Measurements from ENCODE around the gene OR5P2. TPM values are rescaled to one million over a fixed set of nuclear protein-coding genes. Genes with fewer than 3 reads are reported as not detected.

The OR5P2 gene
- total RNA-seq, 1 donor from 2014 or later: not detected

- DNase-seq: no peak
- intact Hi-C loops (cut with micrococcal nuclease): no loop called here
- H3K36me3 Mint-ChIP-seq (ENCODE audit: low read depth): no peaks in the 10 kb centered on the region
- H3K27me3 Mint-ChIP-seq: no peaks in the 10 kb centered on the region
- no peak overlapping the region for H3K27ac Mint-ChIP-seq
- H3K4me3 Mint-ChIP-seq: no peak overlapping the region
- H3K9me3 Mint-ChIP-seq: no peaks in the 10 kb centered on the region
- H3K4me1 Mint-ChIP-seq: no peaks in the 10 kb centered on the region
Observed at GRCh38 chr11:7759010-7759409, 37.7 kb downstream of the OR5P2 start.

- H3K4me1 Mint-ChIP-seq: no peaks in the 10 kb centered on the region
Observed at GRCh38 chr11:7749456-7749855, 47.3 kb downstream of the OR5P2 start.

More at GRCh38 chr11:7749456-7749855, 47.3 kb downstream of the OR5P2 start:
- no peaks in the 10 kb centered on the region for H3K36me3 Mint-ChIP-seq (ENCODE audit: low read depth)
- no peak overlapping the region for H3K27ac Mint-ChIP-seq
- DNase-seq: no peak
- intact Hi-C loops (cut with micrococcal nuclease): no loop called here
- no peaks in the 10 kb centered on the region for H3K9me3 Mint-ChIP-seq
- H3K4me3 Mint-ChIP-seq: no peak overlapping the region
- no peaks in the 10 kb centered on the region for H3K27me3 Mint-ChIP-seq

Other genes starting within 250 kb of the OR5P2 start
- 3.4 and 3.6 TPM in 2 replicates for gene CYB5R2, start 123.4 kb downstream of the OR5P2 start, total RNA-seq
- not detected in 2 replicates for gene OVCH2, start 90.5 kb downstream of the OR5P2 start, total RNA-seq
- gene OR5P3, start 33.9 kb upstream of the OR5P2 start, total RNA-seq: not detected in 2 replicates
- gene OR10A6, start 134.3 kb upstream of the OR5P2 start, total RNA-seq: not detected in 2 replicates
- not detected in 2 replicates for gene OR10A3, start 144.8 kb upstream of the OR5P2 start, total RNA-seq
- not detected in 2 replicates for gene NLRP10, start 168.5 kb upstream of the OR5P2 start, total RNA-seq
- 224 and 226 TPM in 2 replicates for gene EIF3F, start 190.4 kb upstream of the OR5P2 start, total RNA-seq